CD14-positive monocyte (primary cell): ENCODE data around the gene NRXN3. TPM values are rescaled to one million over a fixed set of nuclear protein-coding genes. Genes with fewer than 3 reads are reported as not detected.

Experiments used
- DNase-seq, 3 donors: peaks; one replicate each; pipeline ENCODE4 v3.0.0-alpha.2; 2011 to 2022
- H2AFZ ChIP-seq: 2 replicates; pipeline ENCODE4 v1.6.0; 2012; ENCODE audit warnings: mild to moderate bottlenecking, low read depth, low read length, inconsistent platforms; ENCODE audit not compliant: insufficient read depth, poor library complexity, severe bottlenecking
- H3K27ac ChIP-seq, 2 donors: 1 replicate in 1 of 2; 2 replicates in 1 of 2; pipeline ENCODE4 v1.5.1; 2012 to 2013; ENCODE audit warnings: low read length in 2 of 2, control low read depth in 1 of 2, inconsistent platforms in 1 of 2, low read depth in 1 of 2, mild to moderate bottlenecking in 1 of 2
- H3K27me3 ChIP-seq, 2 donors: one replicate each; pipeline versions ENCODE4 v1.6.0 to v1.6.1; 2011 to 2013; ENCODE audit warnings: low read length in 2 of 2; ENCODE audit not compliant: control insufficient read depth in 2 of 2, insufficient read depth in 2 of 2
- H3K36me3 ChIP-seq, 2 donors: replicated peaks in 1 of 2; 1 replicate in 1 of 2; 2 replicates in 1 of 2; pipeline versions ENCODE4 v1.5.1 to v1.6.1; 2012 to 2013; ENCODE audit warnings: low read length in 2 of 2, control low read depth in 1 of 2, inconsistent platforms in 1 of 2, mild to moderate bottlenecking in 1 of 2; ENCODE audit not compliant: insufficient read depth in 2 of 2, control insufficient read depth in 1 of 2
- H3K4me1 ChIP-seq, 2 donors: 1 replicate in 1 of 2; 2 replicates in 1 of 2; pipeline versions ENCODE4 v1.5.1 to v1.6.1; 2012 to 2013; ENCODE audit warnings: low read length in 2 of 2, control low read depth in 1 of 2, inconsistent platforms in 1 of 2, mild to moderate bottlenecking in 1 of 2, moderate library complexity in 1 of 2; ENCODE audit not compliant: insufficient read depth in 2 of 2, control insufficient read depth in 1 of 2
- H3K4me2 ChIP-seq: replicated peaks from 2 replicates; pipeline ENCODE3; 2012; ENCODE audit warnings: low read length, moderate library complexity, mild to moderate bottlenecking; ENCODE audit not compliant: poor library complexity, severe bottlenecking; ENCODE audit errors: extremely low read depth
- H3K4me3 ChIP-seq, 3 experiments: fragments of 200-600 bp in 1 of 3; sonication (generic) in 1 of 3; replicated peaks in 1 of 3; 1 replicate in 2 of 3; 2 replicates in 1 of 3; pipeline ENCODE4 v1.5.1; 2011 to 2013; ENCODE audit warnings: low read length in 3 of 3, mild to moderate bottlenecking in 3 of 3, control low read depth in 2 of 3, low read depth in 2 of 3, inconsistent platforms in 1 of 3, moderate library complexity in 1 of 3
- H3K79me2 ChIP-seq: 2 replicates; pipeline ENCODE4 v1.6.0; 2012; ENCODE audit warnings: mild to moderate bottlenecking, control low read depth, inconsistent platforms, low read length, moderate library complexity; ENCODE audit not compliant: insufficient read depth
- H3K9ac ChIP-seq: 2 replicates; pipeline ENCODE4 v1.6.0; 2017; ENCODE audit warnings: low read length, mild to moderate bottlenecking; ENCODE audit not compliant: insufficient read depth, poor library complexity, severe bottlenecking
- H3K9me3 ChIP-seq, 2 donors: replicated peaks in 1 of 2; 1 replicate in 1 of 2; 2 replicates in 1 of 2; pipeline versions ENCODE4 v1.5.1 to v1.6.1; 2012 to 2013; ENCODE audit warnings: low read length in 2 of 2, control low read depth in 1 of 2; ENCODE audit not compliant: control insufficient read depth in 1 of 2, insufficient read depth in 1 of 2
- H4K20me1 ChIP-seq: 2 replicates; pipeline ENCODE4 v1.6.0; 2012; ENCODE audit warnings: mild to moderate bottlenecking, low read length, control low read depth, moderate library complexity; ENCODE audit not compliant: insufficient read depth
- H3K27ac Mint-ChIP-seq, 7 donors: one replicate each; pipeline ENCODE4 v1.8.0; 2020; ENCODE audit warnings: mild to moderate bottlenecking in 7 of 7, mixed read lengths in 7 of 7, moderate library complexity in 6 of 7, inconsistent platforms in 2 of 7
- H3K27me3 Mint-ChIP-seq, 3 donors: one replicate each; pipeline ENCODE4 v1.8.0; 2021 to 2022; ENCODE audit warnings: low read depth in 3 of 3, mild to moderate bottlenecking in 3 of 3, mixed read lengths in 3 of 3, moderate library complexity in 3 of 3, inconsistent platforms in 1 of 3
- H3K36me3 Mint-ChIP-seq, 2 donors: one replicate each; pipeline ENCODE4 v1.8.0; 2020; ENCODE audit warnings: mixed read lengths in 2 of 2, inconsistent platforms in 1 of 2, mild to moderate bottlenecking in 1 of 2
- H3K4me1 Mint-ChIP-seq: one replicate; pipeline ENCODE4 v1.8.0; 2020; ENCODE audit warnings: mild to moderate bottlenecking, mixed read lengths
- H3K4me3 Mint-ChIP-seq, 2 donors: one replicate each; pipeline ENCODE4 v1.8.0; 2020; ENCODE audit warnings: mild to moderate bottlenecking in 2 of 2, mixed read lengths in 2 of 2, moderate library complexity in 1 of 2
- H3K9me3 Mint-ChIP-seq, 7 donors: one replicate each; pipeline ENCODE4 v1.8.0; 2020 to 2022; ENCODE audit warnings: mixed read lengths in 7 of 7, mild to moderate bottlenecking in 6 of 7, moderate library complexity in 6 of 7, inconsistent platforms in 2 of 7
- CTCF ChIP-seq: fragments of 200-600 bp; IDR thresholded peaks from one replicate; pipeline ENCODE4 v1.8.0; 2022; ENCODE audit warnings: antibody characterized with exemption, mild to moderate bottlenecking
- WGBS: methylation state at CpG from one replicate; pipeline ENCODE4 v1.1.5; 2013; ENCODE audit warnings: missing lambda C conversion rate; ENCODE audit not compliant: insufficient coverage; 5-methylcytosine and 5-hydroxymethylcytosine counted together
- intact Hi-C, 2 donors: fragments of 100-400 bp; cut with micrococcal nuclease; formaldehyde crosslinking; loops; one replicate each; pipeline versions ENCODE4 v1.15.0 to v1.15.1; 2023
- polyA plus RNA-seq, 3 donors: library from polyadenylated mRNA; depleted of rRNA in 1 of 3; unstranded in 2 of 3; stranded (reverse) in 1 of 3; fragments of 300-500 nt in 2 of 3; fragments of >200 nt in 1 of 3; fragmentation: Illumina TruSeq in 2 of 3; gene quantifications; 1 replicate in 2 of 3; 2 replicates in 1 of 3; pipeline ENCODE4 v1.2.3, GENCODE V29; 2012 to 2021

NRXN3 gene
- polyA plus RNA-seq, 3 donors: not detected

- intact Hi-C loops: loop anchor here in 1 of 2 donors (10.0 kb wide), 1 partner anchor 124 kb away; no protein-coding TSS in a partner anchor
- TF ChIP-seq CTCF: no peak
- Histone ChIP-seq H3K9me3 (no peaks in the 10 kb centered on the region), H3K27me3 (no peaks in the 10 kb centered on the region), H3K27ac (no peak overlapping the region), H3K4me3 (no peak overlapping the region), H3K4me1 (no peaks in the 10 kb centered on the region), H3K4me2 (no peak overlapping the region), H2AFZ (no peak overlapping the region), H4K20me1 (no peaks in the 10 kb centered on the region), H3K36me3 (no peaks in the 10 kb centered on the region), H3K9ac (no peak overlapping the region), H3K79me2 (no peaks in the 10 kb centered on the region)
- no peaks in the 10 kb centered on the region for H3K36me3 Mint-ChIP-seq
- no peak for DNase-seq
- 67% methylated on average over 6 of the region's 7 CpGs for WGBS
- H3K27ac Mint-ChIP-seq: no peak overlapping the region
- peaks cover 0 to 11% (median 10%) of the 10 kb centered on the region in 3 donors for H3K27me3 Mint-ChIP-seq
- no peaks in the 10 kb centered on the region for H3K4me1 Mint-ChIP-seq
- no peak overlapping the region for H3K4me3 Mint-ChIP-seq
- H3K9me3 Mint-ChIP-seq: peaks cover 0 to 2% (median 0%) of the 10 kb centered on the region in 7 donors
These were observed 270.3 kb downstream of the NRXN3 start for GRCh38 chr14:78440356-78440894.

DNA sequence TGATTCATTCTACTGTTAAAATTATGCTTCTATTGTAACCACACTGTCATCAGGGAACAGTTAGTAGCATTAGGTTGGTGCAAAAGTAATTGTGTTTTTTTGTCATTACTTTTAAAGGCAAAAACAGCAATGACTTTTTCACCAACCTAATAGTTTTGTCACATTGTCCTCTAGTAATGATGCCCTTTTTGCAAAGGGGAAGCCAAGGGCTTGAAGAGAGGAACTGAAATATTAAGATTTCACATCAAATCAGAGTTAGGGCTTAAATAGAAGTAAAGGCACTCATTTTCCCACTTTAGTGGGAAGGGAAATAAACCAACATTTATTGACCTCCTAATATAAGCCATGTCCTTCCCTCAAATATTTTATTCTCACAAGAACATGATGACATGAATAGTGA, 273.7 kb downstream of the NRXN3 start:
- Histone ChIP-seq H4K20me1 (no peaks in the 10 kb centered on the region), H3K27ac (no peak overlapping the region), H3K36me3 (no peaks in the 10 kb centered on the region), H3K4me3 (no peak overlapping the region), H3K27me3 (no peaks in the 10 kb centered on the region), H3K79me2 (no peaks in the 10 kb centered on the region), H2AFZ (no peak overlapping the region), H3K4me1 (no peaks in the 10 kb centered on the region), H3K9ac (no peak overlapping the region), H3K4me2 (no peak overlapping the region), H3K9me3 (no peaks in the 10 kb centered on the region)
- Mint-ChIP-seq H3K27ac (no peak overlapping the region), H3K27me3 (peaks cover 2 to 11% (median 10%) of the 10 kb centered on the region in 3 donors), H3K36me3 (no peaks in the 10 kb centered on the region), H3K4me3 (no peak overlapping the region), H3K4me1 (no peaks in the 10 kb centered on the region), H3K9me3 (peaks cover 0 to 2% (median 0%) of the 10 kb centered on the region in 7 donors)
- DNase-seq: no peak
- TF ChIP-seq CTCF: no peak
- intact Hi-C loops: loop anchor here in 1 of 2 donors (10.0 kb wide), 1 partner anchor 121 kb away; no protein-coding TSS in a partner anchor
